ENCODE results near the gene ORAI3.

DNA sequence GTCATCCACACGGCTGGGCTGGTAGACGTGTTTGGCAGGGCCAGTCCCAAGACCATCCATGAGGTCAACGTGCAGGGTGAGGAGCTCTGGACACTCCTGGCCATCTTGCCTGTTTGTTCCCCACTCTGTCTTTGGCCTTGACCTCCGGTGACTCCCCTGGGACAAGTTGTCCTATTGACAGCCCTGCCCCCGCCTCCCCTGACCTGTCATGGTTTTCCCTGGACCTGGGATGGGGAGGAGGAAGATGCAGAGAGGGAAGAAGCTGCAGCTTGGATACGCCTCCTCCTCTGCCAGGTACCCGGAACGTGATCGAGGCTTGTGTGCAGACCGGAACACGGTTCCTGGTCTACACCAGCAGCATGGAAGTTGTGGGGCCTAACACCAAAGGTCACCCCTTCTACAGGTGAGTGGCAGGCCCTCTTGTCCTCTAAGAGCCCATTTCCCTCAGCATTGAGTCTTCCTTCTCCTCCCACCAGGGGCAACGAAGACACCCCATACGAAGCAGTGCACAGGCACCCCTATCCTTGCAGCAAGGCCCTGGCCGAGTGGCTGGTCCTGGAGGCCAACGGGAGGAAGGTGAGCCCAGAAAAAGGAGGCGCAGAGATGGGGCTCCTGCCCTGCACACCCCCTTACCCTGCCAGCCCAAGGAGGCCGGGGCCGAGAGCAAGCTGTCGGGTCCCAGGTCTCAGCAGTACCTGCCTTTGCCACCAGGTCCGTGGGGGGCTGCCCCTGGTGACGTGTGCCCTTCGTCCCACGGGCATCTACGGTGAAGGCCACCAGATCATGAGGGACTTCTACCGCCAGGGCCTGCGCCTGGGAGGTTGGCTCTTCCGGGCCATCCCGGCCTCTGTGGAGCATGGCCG, 37.5 kb downstream of the ORAI3 start:
- TF ChIP-seq CTCF (IDR thresholded peaks at IDR 0.05) (no peak), EZH2 (IDR thresholded peaks at IDR 0.05) (no peak)
